SKM-1 (cell line): ENCODE data around the gene C19orf73.
"Not testable (repeated sequence)": the region's sequence is repeated elsewhere in the genome, so short reads cannot be mapped to it uniquely, and the experiment has no call there.

Source experiments
- DNase-seq: peaks from one replicate; lab custom pipeline; 2025; ENCODE audit not compliant: unreplicated experiment; lab: John Stamatoyannopoulos, UW

C19orf73 gene

DNA sequence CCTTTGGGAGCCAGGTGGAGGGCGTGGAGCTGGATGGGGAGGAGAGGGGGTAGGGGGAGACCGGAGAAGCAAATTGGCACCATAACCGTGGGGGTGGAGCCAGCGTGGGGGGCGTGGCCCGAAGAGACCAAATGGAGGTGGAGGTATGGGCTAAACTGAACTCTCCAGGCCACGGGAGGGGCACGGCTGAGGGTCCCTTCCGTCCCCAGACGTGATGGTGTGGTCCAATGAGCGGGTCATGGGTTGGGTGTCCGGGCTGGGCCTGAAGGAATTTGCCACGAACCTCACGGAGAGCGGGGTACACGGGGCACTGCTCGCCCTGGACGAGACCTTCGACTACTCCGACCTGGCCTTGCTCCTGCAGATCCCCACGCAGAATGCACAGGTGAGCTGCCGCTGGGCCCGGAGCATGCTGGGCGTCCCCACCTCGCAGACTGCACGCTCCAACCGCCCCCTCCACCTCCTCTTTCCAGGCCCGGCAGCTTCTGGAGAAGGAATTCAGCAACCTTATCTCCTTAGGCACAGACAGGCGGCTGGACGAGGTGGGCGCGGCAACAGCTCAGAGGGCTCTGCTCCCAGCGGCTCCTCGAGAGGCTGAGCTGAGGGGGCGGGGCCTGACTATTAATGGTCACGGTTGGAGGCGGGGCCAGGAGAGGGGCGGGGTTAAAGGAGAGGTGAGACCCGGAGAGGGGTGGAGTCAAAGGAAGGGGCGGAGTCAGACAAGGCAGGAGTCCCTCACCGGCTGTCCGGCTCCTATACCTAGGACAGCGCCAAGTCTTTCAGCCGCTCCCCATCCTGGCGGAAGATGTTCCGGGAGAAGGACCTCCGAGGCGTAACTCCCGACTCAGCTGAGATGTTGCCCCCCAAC, 30.1 kb upstream of the C19orf73 start:
- peak; percentile 23 for DNase-seq

DNA sequence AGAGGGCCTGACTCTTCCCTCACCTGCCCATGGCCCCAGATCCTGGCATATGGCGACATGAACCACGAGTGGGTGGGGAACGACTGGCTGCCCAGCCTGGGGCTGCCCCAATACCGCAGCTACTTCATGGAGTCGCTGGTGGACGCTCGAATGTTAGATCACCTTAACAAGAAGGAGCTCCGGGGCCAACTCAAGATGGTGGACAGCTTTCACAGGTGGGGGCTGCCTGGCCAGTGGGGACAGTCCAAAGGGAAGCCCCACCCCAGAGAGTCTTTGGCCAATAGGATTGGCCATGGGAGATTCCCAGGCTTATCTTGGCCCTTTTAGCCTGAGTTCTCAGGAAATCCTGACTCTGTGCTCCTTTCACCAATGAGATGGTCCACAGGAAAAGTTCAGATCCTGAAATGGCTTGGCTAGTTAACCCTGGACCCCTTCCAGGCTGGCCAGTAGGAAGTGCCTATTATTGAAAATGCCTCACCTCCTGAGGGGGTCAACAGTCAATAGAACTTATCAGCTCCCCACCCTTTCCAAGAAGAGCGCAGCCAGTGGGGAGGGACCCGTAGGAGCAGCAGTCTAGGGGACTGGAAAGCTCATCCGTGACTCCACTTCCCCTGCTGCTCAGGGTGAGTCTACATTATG, 29.2 kb upstream of the C19orf73 start:
- no peak for DNase-seq

DNA sequence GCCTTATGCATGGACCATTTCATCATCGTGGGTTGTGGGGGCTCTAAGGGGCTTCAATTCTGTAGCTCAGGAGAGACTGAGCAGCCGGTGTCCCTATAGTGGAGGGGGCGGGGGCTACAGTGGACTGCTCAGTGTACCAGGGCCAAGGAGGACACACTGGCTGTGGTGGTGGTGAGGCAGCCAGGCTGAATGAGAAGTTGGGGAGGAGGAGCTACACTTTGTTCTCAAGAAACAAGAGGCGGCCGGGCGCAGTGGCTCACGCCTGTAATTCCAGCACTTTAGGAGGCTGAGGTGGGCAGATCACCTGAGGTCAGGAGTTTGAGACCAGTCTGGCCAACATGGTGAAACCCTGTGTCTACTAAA, 27.4 kb upstream of the C19orf73 start:
- not testable (repeated sequence) for DNase-seq

DNA sequence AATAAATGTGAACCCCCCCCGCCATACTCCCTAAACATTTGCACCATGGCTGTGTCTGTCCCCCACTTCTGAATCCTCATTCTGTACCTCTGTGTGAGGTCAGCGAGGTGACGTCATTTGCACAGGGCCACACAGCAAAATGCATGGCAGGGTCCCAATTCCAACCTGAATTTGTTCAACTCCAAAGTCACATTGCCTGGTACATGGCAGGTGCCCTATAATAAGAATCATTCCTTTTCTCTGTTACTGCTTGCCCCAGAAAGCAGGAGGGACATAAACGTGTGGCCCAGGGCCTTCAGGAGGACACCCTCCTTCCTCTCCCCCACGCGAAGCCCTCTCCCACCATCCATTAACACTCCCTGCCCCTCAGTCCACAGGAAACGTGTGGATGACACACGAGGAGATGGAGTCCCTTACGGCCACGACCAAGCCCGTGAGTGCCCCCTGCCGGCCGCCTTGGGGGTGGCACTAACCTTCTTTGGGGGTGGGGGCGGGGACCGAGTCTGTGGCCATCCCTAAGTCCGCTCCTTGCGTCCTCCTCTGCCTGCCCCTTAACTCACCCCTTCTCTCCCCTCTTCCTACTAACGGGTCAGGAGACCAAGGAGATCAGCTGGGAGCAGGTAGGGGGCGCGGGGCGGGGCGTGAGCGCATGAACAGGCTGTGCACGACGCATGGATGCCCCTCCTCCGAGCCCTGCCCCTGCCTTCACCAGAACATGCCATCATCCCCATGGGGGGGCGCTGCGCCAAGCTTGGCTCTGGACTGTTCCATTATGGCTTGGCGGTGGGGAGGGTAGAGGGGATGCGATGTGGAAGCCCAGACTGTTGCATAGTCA, 26.8 kb upstream of the C19orf73 start:
- peak; percentile 17 for DNase-seq

DNA sequence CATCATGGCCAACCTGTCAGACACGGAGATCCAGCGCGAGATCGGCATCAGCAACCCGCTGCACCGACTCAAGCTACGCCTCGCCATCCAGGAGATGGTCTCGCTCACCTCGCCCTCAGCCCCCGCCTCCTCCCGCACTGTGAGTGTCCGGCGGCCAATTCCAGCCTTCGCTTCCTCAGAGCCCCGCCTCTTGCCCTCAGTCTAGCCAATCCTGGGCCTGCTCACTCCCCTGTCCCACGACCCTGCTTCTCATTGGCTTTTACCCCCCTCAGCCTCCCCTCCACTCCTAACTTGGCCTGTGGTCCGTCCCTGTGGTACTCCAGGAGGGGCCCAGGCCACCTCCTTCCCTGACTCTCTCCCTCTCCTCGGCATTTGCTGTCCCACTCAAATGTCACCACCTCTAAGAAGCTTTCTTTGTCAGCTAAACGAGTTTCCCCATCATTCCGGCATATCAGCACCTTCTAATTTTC, 24.0 kb upstream of the C19orf73 start:
- DNase-seq, result no peak

DNA sequence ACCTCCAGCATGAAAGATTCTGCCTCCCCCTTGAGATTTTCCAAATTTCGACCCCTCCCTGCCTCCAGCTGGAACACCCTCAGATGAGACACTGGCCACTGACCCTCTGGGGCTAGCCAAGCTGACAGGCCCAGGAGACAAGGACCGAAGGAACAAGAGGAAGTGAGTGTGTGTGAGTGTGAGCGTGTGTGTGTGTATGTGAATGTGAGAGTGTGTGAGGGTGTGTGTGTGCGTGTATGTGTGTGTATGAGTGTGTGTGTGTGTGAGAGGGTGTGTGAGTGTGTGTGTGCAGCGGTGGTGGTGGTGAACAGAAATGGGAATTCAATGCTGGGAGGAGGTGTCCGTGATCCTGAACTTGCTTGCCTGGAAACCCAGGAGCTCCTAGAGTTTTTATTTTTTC, 22.4 kb upstream of the C19orf73 start:
- DNase-seq, result no peak

DNA sequence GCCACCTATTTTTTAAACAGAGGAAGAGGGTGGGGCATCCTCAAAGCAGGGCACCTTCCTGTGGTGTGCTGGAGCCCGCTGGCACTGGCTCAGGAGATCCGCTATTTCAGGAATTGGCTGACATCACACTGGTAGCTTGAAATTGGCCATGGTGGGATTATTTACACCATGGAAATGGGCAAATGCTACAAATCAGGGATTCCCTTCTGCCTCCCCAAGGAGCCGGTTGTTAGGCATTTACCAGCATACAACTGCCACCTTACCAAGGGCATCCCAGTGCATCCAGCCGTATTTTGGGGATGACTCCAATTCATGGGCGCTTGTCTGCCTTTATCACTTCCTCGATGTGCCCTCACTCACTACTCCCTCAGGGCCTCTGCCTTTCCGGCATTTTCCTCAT, 22.0 kb upstream of the C19orf73 start:
- no peak for DNase-seq

DNA sequence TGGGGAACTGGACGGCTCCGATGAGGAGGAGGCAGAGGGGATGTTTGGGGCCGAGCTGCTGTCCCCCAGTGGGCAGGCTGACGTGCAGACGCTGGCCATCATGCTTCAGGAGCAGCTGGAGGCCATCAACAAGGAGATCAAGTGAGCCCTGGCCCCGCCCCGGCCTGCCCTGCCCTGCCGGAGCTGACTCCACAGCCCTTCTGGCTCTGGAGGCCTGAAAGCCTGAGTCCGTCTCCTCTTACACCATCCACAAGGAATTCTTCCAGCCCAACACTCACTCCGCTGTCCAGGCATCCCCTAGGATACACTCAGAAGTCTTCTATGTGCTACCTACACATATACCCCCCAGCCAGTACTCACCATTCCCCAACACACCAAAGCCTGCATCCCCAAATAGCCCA, 17.8 kb upstream of the C19orf73 start:
- DNase-seq, result no peak

DNA sequence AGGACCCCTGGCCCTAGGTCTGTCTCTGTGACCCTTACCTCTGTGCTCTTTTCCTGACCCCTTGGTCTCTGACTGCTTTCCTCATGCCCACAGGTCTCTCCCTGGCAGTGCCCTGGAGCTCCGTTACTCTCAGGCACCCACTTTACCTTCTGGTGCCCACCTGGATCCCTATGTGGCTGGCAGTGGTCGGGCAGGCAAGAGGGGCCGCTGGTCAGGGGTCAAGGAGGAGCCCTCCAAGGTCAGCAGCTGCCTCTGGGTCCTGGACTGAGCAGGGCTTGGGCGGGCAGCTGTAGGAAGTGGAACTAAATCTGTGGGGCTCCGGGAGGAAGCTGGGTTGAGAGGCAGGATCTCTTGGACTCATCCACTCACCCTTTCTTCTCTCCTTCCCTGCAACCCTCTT, 16.7 kb upstream of the C19orf73 start:
- DNase-seq, result no peak

DNA sequence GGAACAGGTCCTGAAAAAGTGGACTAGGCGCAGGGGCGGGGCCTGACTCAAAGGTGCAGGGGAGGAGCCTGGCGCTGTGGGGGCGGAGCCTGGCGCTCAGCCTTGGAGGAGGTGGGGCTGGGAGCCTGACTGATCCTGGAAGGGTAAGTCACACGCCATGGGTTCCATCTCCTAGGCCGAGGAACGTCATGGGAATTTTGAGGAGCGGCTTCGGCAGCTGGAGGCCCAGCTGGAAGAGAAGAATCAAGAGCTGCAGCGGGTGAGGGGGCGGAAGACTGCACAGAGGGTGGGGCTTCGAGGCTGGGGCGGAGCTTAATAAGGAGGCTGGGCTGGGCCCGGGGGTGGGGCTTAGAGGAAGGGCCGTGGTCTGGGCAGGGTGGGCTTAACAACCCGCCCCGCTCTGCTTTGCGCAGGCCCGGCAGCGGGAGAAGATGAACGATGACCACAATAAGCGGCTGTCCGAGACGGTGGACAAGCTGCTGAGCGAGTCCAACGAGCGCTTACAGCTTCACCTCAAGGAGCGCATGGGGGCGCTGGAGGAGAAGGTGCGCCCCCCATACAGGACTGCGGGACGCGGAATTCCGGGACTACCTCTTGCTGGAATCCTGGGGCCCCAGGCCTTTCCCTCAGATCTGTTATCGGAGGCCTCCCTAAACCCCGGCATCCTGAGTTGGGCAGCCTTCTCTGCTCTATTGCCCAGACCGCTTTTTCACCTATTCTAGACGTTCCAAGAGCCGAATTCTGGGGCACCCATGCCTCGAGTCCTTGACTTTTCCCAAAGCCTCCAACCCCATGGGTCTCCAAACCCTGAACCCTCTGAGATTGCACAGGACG, 14.9 kb upstream of the C19orf73 start:
- DNase-seq, result no peak

DNA sequence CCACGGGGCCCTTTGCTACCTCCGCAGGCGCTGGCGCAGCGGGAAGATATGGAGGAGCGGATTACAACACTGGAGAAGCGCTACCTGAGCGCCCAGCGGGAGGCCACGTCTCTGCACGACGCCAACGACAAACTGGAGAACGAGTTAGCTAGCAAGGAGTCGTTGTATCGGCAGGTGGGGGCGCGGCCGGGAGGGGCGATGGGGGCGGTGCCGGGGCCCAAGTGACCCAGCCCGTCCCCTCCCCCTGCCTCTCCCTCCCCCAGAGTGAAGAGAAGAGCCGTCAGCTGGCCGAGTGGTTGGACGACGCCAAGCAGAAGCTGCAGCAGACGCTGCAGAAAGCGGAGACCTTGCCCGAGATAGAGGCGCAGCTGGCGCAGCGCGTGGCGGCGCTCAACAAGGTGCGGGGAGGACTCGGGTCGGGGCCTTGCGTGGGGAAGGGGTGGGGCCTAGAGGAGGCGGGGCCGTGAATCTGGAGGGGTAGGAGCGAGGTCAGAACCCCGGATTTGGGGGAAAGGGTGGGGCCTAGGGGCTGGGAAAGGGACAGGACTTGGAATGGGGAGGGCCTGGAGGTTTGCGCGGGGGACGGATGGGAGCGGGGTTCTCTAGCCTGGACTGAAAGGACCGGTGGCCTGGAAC, 14.1 kb upstream of the C19orf73 start:
- DNase-seq, result no peak

DNA sequence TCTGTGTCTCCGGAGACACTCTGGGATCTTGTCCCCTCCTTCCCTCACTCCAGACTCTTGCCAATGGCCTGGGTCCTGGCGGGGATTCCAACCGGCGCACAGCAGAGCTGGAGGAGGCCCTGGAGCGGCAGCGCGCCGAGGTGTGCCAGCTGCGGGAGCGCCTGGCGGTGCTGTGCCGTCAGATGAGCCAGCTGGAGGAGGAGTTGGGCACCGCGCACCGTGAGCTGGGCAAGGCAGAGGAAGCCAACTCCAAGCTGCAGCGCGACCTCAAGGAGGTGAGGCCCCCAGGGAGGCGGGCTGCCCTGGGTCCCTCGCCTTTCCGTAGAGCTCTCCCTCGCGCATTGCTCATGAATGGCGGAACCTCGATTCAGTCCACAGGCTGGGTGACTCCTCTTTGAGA, 11.4 kb upstream of the C19orf73 start:
- DNase-seq, result no peak

DNA sequence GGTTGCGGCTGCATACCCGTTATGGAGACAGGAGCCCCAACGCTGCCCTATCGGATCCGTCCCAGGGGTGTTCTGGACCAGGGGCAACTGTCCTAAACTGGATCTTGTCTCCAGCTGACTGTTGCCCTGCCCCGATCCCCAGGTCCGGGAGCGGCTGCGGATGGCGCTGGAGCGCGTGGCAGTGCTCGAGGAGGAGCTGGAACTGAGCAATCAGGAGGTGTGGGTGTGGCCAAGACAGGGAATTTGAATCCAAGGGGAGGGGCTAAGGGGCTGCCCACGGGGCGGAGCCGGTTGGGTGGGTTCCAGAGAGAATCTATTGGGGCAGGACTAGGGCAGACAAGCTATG, 10.3 kb upstream of the C19orf73 start:
- DNase-seq, result no peak

DNA sequence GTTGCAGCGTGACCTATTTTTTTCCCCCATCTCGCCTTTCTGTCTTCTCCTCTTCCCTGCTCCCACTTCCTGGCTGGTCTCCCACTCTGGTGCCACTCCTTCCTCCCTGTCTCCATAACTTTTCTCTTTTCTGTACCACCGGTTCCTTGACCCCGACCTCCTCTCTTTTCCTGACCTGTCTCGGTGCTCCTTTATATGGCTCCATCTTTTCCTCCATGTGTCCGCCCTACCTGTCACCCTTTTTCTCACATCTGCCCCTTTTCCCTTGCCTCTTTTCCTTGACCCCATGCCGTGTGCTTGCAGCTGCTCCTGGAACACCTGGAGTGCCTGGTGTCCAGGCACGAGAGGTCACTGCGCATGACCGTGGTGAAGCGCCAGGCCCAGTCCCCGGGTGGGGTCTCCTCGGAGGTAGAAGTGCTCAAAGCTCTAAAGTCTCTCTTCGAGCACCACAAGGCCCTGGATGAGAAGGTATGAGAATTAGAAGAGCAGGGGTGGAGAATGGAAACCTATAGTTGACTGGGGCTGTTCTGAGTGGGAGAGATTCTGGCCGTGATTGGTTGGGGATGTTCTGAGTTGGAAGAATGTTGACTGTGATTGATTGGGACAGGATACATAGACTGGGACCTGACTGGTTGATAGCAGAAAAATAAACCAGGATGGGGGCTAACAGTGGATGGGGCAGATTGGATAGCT, 9.7 kb upstream of the C19orf73 start:
- DNase-seq, result no peak

DNA sequence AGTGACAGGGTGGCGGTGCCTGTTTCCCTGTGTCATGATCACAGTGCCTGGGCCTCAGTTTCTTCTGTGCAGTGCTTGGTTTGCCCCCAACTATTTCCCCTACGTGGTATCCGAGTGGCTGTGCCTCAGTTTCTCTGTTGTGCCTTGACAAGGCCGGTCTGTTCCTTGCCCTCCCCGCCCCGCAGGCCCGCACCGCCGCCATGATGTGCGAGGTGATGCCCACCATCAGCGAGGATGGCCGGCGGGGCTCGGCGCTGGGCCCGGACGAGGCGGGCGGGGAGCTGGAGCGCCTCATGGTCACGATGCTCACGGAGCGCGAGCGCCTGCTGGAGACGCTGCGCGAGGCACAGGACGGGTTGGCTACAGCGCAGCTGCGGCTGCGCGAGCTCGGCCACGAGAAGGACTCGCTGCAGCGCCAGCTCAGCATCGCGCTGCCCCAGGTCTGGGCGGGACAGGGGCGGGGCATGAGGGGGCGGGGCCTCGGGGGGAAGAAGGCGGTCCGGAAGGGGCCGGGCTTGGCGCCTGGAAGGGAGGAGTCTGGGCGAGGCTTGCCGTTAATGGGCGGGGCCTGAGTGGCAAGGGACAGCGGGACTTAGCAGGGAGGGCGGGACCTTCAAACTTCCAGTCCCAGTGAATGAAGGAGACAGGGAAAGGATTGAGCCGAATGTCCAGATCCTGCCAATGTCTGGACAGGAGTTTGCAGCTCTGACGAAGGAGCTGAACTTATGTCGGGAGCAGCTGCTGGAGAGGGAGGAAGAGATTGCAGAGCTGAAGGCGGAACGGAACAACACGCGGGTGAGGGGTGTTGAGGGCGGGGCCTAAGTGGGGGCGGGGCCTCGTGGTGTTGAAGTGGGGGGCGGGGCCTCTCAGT, 9.0 kb upstream of the C19orf73 start:
- peak; percentile 39 for DNase-seq

DNA sequence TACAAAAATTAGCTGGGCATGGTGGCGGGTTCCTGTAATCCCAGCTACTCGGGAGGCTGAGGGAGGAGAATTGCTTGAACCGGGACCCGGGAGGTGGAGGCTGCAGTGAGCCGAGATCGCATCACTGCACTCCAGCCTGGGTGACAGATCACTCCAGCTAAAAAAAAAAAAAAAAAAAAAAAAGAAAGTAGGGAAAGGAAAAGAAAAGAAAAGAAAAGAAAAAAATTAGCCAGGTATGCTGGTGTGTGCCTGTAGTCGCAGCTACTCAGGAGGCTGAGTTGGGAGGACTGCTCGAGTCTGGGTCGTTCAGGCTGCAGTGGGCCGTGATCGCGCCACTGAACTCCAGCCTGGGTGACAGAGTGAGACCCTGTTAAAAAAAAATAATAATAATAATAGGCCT, 8.3 kb upstream of the C19orf73 start:
- DNase-seq, result not testable (repeated sequence)

DNA sequence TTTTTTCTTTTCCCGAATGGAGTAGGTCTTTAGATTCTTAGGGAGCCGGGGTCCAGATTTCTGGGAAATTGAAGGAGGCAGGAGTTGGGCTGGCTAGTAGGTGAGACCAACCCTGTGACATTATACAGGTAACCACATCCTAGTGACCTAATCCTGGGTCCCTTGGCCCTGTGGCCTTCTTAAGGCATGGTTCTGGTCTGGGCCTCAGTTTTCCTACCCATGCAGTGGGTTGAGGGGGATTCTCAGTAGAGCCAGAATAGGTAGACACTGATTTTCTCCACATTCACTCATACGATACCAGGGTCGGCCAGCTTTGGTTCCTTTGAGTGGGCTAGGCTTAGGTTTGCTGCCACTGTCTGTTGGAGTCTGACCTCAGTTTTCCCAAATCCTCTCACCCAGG, 7.6 kb upstream of the C19orf73 start:
- DNase-seq, result no peak

DNA sequence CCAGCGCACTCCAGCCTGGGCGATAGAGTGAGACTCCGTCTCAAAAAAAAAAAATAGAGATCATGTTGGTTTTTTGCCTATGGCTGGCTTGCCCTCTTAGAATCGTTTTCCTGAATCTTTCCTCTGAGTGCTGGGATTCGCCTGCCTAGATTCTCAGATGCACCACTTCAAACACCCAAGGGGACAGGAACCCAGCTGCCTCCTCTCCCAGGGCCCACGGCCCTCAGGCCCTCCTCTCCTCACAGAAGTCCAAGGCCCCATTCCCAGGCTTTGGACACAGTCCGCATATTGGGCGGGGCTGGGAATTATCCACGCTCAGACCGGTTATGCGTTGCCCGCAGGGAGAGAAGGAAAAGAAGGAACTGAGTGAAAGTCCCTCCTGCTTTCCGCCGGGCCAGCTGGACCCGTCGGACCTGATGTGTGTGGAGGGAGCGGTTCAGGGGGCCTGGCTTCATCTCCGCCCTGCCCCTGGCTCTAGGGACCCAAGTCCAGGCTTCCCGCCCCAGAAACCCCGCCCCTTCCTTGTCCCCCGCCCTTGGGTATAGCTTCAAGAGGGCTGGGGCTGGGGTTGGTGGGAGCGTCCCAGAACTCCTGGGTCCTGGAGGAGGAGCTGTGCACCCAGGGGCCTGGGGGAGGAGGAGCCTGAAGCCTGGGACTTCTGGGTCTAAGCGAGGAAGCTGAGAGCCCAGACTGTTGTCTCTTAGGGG, 6.2 kb upstream of the C19orf73 start:
- no peak for DNase-seq
